IgD-negative memory B cell (primary cell): ENCODE results near the gene ENTR1. TPM values are rescaled to one million over a fixed set of nuclear protein-coding genes. Genes with fewer than 3 reads are reported as not detected.
A peak's percentile ranks its signal among the peaks of the same experiment; 100 is the strongest.

Experiments
- H3K27ac Mint-ChIP-seq, 3 donors: one replicate each; pipeline ENCODE4 v1.8.0; 2020 to 2022; ENCODE audit warnings: mild to moderate bottlenecking in 3 of 3, mixed read lengths in 3 of 3, moderate library complexity in 1 of 3
- H3K27me3 Mint-ChIP-seq: one replicate; pipeline ENCODE4 v1.8.0; 2021; ENCODE audit warnings: mixed read lengths
- H3K36me3 Mint-ChIP-seq: one replicate; pipeline ENCODE4 v1.8.0; 2020; ENCODE audit warnings: mild to moderate bottlenecking, mixed read lengths
- H3K4me1 Mint-ChIP-seq, 3 donors: one replicate each; pipeline ENCODE4 v1.8.0; 2020 to 2022; ENCODE audit warnings: mixed read lengths in 3 of 3, mild to moderate bottlenecking in 1 of 3
- H3K4me3 Mint-ChIP-seq, 4 donors: one replicate each; pipeline ENCODE4 v1.8.0; 2020 to 2022; ENCODE audit warnings: mild to moderate bottlenecking in 4 of 4, mixed read lengths in 4 of 4, moderate library complexity in 3 of 4
- H3K9me3 Mint-ChIP-seq, 3 donors: one replicate each; pipeline ENCODE4 v1.8.0; 2020 to 2021; ENCODE audit warnings: mixed read lengths in 3 of 3, mild to moderate bottlenecking in 1 of 3
- polyA plus RNA-seq: library from polyadenylated mRNA; unstranded; fragments of 300-500 nt; fragmentation: Illumina TruSeq; gene quantifications from one replicate; pipeline ENCODE4 v1.2.3, GENCODE V29; 2021

The ENTR1 gene
- polyA plus RNA-seq, 1 donor from 2014 or later = 7.4 TPM

- Mint-ChIP-seq H3K4me1 (peaks cover 0 to 6% (median 4%) of the 10 kb centered on the region in 3 donors), H3K27me3 (no peaks in the 10 kb centered on the region), H3K9me3 (no peaks in the 10 kb centered on the region), H3K36me3 (no peaks in the 10 kb centered on the region), H3K4me3 (no peak overlapping the region), H3K27ac (no peak overlapping the region)
Observed at GRCh38 chr9:136443087-136443486, 32.7 kb upstream of the ENTR1 start.

DNA sequence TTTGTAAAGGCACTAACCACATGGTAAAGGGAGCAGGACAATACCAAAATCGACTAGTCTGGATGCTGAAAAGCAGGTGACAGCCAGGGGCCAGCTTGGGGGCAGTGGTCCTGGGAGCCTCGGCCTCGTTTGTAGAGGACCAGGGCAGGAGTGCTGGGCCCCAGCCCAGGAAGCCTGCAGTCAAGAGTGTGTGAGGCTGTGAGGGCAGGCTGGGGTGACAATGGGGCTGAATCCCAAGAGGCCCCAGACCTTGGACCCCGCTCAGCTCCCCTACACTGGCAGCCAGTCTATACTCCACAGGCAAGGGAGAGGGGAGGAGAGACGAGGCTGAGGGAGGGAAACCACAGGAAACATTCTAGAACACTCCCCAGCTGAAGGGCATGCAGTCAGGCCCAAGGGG is 31.9 kb upstream of the ENTR1 start:
- H3K27ac Mint-ChIP-seq = peak overlapping the region in 1 of 3 donors; percentile 50
- H3K27me3 Mint-ChIP-seq = no peaks in the 10 kb centered on the region
- no peaks in the 10 kb centered on the region for H3K9me3 Mint-ChIP-seq
- H3K36me3 Mint-ChIP-seq = no peaks in the 10 kb centered on the region
- peaks cover 0 to 13% (median 11%) of the 10 kb centered on the region in 3 donors for H3K4me1 Mint-ChIP-seq
- H3K4me3 Mint-ChIP-seq = no peak overlapping the region

- Mint-ChIP-seq H3K4me1 (peaks cover 4 to 18% (median 15%) of the 10 kb centered on the region in 3 donors), H3K4me3 (peak overlapping the region in 1 of 4 donors; percentile 58), H3K9me3 (no peaks in the 10 kb centered on the region), H3K36me3 (no peaks in the 10 kb centered on the region), H3K27ac (peak overlapping the region in 1 of 3 donors; percentile 32), H3K27me3 (no peaks in the 10 kb centered on the region)
Observed at GRCh38 chr9:136441681-136442245, 31.3 kb upstream of the ENTR1 start.

DNA sequence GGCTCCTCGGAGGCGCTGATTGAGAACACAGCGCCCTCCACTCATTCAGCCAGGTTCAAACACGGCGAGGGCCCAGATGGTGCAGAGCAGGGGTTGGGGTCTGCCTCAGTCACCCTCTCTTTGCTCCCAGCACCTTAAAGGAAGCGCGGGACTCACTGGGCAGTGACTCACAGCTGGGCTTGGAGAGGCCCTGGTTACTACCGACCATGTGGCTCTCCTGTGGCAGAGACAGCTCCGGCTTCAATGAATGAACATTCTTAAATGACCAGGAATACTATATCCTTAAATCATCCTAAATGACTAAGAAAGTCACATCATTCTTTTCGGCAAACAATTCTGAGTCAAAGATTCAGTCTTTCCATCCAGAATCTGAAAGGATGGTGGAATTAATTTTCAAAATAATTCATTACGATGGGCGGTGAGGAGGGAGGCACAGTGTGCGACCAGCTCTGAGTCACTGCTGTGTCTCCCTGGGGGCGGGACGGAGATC is 30.8 kb upstream of the ENTR1 start:
- H3K4me1 Mint-ChIP-seq = peaks cover 7 to 22% (median 17%) of the 10 kb centered on the region in 3 donors
- peak overlapping the region in 1 of 3 donors; percentile 32 for H3K27ac Mint-ChIP-seq
- H3K9me3 Mint-ChIP-seq = no peaks in the 10 kb centered on the region
- no peaks in the 10 kb centered on the region for H3K27me3 Mint-ChIP-seq
- H3K36me3 Mint-ChIP-seq = no peaks in the 10 kb centered on the region
- H3K4me3 Mint-ChIP-seq = peak overlapping the region in 3 of 4 donors; percentile 3 to 58 (median 49)

DNA sequence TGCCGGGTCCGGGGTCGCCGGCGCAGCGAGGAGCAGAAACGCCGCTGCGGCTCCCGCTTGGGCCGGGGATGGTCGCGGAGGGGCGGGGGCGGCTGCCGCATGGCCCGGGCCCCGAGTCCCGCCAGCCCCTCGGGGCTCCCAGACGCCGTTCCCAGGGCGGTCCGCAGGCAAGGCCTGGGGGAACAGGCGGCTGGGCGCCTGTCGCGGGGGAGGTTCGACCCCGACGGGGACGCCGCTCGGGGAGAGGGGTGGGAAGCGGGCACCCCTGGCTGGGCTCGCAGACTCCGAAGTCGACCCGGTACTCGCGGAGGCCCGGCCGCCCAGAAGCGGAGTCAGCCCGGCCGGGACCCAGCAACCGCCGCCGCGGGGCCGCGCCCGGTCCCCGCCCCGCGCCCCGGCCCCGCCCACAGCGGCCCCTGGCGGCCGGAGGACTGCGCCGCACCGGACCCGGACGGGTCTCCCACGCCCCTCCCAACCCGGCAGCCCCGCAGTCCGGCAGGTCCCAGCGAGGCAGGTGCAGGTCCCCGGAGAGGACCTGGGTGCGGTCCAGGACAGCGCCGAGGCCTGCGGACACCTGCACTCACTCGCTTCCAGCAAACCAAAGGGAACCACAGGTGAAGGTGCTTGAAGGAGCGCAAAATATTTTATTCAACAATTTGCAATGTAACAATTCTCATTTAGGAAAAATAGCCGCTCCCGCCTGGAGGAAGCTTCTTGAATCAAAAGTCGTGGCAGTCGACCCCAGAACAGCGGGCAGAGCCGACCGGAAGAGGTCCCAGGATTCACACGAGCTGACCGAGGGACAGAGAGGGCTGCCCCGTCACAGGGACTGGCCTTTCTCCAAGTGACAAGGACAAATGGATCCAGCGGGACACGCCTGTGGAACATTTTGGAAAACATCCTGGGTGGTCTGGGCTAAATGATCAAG is 29.3 kb upstream of the ENTR1 start, which contains the start of gene INPP5E:
INPP5E (minus strand) TSS at position 365 of the 928 bp plus-strand sequence. CDS start 426 bp downstream, outside the sequence.
- Mint-ChIP-seq H3K27me3 (no peaks in the 10 kb centered on the region), H3K4me3 (peak within 1 kb of the TSS; percentile 81 to 95 (median 88)), H3K36me3 (no peaks in the 10 kb centered on the region), H3K27ac (peak within 1 kb of the TSS in 2 of 3 donors; percentile 43 to 88), H3K4me1 (peaks cover 7 to 22% (median 17%) of the 10 kb centered on the region in 3 donors), H3K9me3 (no peaks in the 10 kb centered on the region)

DNA sequence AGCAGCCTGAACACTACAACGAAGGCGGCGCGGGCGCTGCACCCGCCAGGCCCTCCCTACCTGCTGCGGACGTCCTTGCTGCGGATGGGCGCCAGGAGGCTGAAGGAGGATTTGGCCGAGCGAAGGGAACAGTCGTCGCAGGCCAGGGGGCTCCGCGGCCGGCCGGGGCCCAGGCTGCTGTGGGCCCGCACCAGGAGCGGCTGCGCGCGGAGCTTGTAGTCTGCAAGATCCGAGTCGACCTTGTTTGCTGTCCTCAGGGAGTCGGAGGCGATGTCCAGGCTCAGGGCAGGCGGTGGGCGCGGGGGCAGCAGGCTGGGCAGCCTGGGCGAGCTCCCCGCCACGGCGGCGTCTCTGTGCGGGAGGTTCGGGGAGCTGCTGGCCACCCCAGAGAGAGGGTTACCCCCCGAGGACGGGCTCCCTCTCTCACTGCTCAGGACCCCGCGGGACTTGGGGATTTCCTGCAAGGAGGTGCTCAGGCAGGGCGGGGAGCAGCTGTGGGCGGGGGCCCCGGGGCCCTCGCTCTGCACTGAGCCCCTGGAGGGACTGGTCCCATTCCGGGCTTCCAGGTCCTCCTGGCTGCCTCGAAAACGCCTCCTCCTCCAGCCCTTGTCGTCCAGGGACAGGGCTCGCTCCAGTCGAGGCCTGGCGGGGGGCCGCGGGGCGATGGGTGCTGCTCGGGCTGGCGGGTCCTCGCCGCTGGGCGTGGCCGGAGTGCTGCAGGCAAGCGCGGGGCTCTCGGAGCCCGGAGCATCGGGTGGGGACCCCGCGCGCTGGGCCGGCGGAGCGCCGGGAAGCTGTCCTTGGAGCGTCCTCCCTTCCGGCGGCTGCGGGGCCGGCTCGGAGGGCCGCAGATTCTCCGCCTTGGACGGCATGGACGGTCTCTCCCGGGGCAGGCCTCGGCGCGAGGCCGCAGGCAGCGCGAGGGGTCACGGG is 28.4 kb upstream of the ENTR1 start:
- Mint-ChIP-seq H3K36me3 (no peaks in the 10 kb centered on the region), H3K4me3 (peak overlapping the region; percentile 81 to 95 (median 88)), H3K27me3 (no peaks in the 10 kb centered on the region), H3K9me3 (no peaks in the 10 kb centered on the region), H3K27ac (peak overlapping the region; percentile 37 to 76 (median 43)), H3K4me1 (peaks cover 7 to 22% (median 17%) of the 10 kb centered on the region in 3 donors)

GRCh38 chr9:136437839-136438547 is 27.6 kb upstream of the ENTR1 start:
- Mint-ChIP-seq H3K27me3 (no peaks in the 10 kb centered on the region), H3K27ac (peak overlapping the region; percentile 37 to 76 (median 43)), H3K4me1 (peaks cover 7 to 22% (median 17%) of the 10 kb centered on the region in 3 donors), H3K4me3 (peak overlapping the region; percentile 81 to 95 (median 88)), H3K9me3 (no peaks in the 10 kb centered on the region), H3K36me3 (no peaks in the 10 kb centered on the region)

GRCh38 chr9:136437430-136437829 is 27.0 kb upstream of the ENTR1 start:
- peaks cover 7 to 22% (median 17%) of the 10 kb centered on the region in 3 donors for H3K4me1 Mint-ChIP-seq
- peak overlapping the region; percentile 55 to 95 (median 87) for H3K4me3 Mint-ChIP-seq
- no peaks in the 10 kb centered on the region for H3K9me3 Mint-ChIP-seq
- no peak overlapping the region for H3K27ac Mint-ChIP-seq
- H3K36me3 Mint-ChIP-seq = no peaks in the 10 kb centered on the region
- H3K27me3 Mint-ChIP-seq = no peaks in the 10 kb centered on the region

DNA sequence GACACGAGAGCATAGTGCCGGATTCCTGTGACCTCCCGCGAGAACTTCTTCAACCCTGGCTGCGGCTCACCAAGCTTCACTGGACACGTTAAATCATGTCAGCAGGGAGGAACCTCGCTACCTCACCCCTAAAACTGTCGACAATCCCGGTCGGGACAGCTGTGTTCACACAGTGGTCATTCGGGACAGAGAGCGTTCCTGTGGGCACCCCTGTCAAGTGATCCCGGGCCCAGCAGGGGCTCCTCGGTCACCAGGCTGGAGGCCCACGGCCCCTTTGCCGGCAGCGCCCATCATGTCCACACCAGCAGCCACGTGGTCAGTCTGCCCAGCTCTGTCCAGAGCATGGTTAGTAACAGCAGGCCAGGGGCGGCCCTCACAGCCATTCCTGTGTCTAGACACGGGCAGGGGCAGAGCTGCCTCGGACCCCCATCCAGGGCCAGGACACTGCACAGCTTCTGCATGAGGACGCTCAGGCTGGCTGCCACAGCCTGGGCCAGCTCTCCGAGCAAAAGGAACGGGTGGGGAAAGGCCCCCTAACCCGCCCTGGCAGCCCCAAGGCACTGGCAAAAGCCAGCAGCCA is 25.7 kb upstream of the ENTR1 start:
- Mint-ChIP-seq H3K27ac (peak overlapping the region in 1 of 3 donors; percentile 76), H3K27me3 (no peaks in the 10 kb centered on the region), H3K36me3 (no peaks in the 10 kb centered on the region), H3K4me3 (peak overlapping the region in 2 of 4 donors; percentile 23 to 81), H3K9me3 (no peaks in the 10 kb centered on the region), H3K4me1 (peaks cover 7 to 22% (median 17%) of the 10 kb centered on the region in 3 donors)

- H3K27me3 Mint-ChIP-seq = no peaks in the 10 kb centered on the region
- H3K36me3 Mint-ChIP-seq = no peaks in the 10 kb centered on the region
- peaks cover 7 to 21% (median 17%) of the 10 kb centered on the region in 3 donors for H3K4me1 Mint-ChIP-seq
- H3K4me3 Mint-ChIP-seq = no peak overlapping the region
- H3K27ac Mint-ChIP-seq = no peak overlapping the region
- no peaks in the 10 kb centered on the region for H3K9me3 Mint-ChIP-seq
Observed at GRCh38 chr9:136434580-136435169, 24.3 kb upstream of the ENTR1 start.

GRCh38 chr9:136433849-136434579 is 23.6 kb upstream of the ENTR1 start:
- no peaks in the 10 kb centered on the region for H3K36me3 Mint-ChIP-seq
- H3K9me3 Mint-ChIP-seq = no peaks in the 10 kb centered on the region
- peaks cover 7 to 21% (median 17%) of the 10 kb centered on the region in 3 donors for H3K4me1 Mint-ChIP-seq
- H3K27me3 Mint-ChIP-seq = no peaks in the 10 kb centered on the region
- H3K27ac Mint-ChIP-seq = no peak overlapping the region
- H3K4me3 Mint-ChIP-seq = peak overlapping the region in 1 of 4 donors; percentile 37

- Mint-ChIP-seq H3K9me3 (no peaks in the 10 kb centered on the region), H3K27ac (no peak overlapping the region), H3K4me3 (no peak overlapping the region), H3K4me1 (peaks cover 7 to 17% (median 14%) of the 10 kb centered on the region in 3 donors), H3K36me3 (no peaks in the 10 kb centered on the region), H3K27me3 (no peaks in the 10 kb centered on the region)
Observed at GRCh38 chr9:136433043-136433715, 22.8 kb upstream of the ENTR1 start.
